Trophoblast cell (in vitro differentiated cells and primary cell): ENCODE results near the gene ZP3.

Experiments used
- DNase-seq, 2 donors: peaks; one replicate each; pipeline ENCODE4 v3.0.0-alpha.2; 2016
- H2AFZ ChIP-seq: 2 replicates; pipeline ENCODE4 v1.6.1; 2013; ENCODE audit warnings: low read length, moderate library complexity, mild to moderate bottlenecking; ENCODE audit not compliant: insufficient read depth, poor library complexity
- H2AK5ac ChIP-seq: 2 replicates; pipeline ENCODE4 v1.6.1; 2013; ENCODE audit warnings: mild to moderate bottlenecking, low read length
- H2BK120ac ChIP-seq: 2 replicates; pipeline ENCODE4 v1.6.1; 2013; ENCODE audit warnings: low read length, mild to moderate bottlenecking, moderate library complexity; ENCODE audit not compliant: insufficient read depth, poor library complexity
- H2BK12ac ChIP-seq: 2 replicates; pipeline ENCODE4 v1.6.1; 2013; ENCODE audit warnings: mild to moderate bottlenecking, low read length, moderate library complexity
- H2BK5ac ChIP-seq: 2 replicates; pipeline ENCODE4 v1.6.1; 2013; ENCODE audit warnings: low read length, low read depth, moderate library complexity, mild to moderate bottlenecking; ENCODE audit not compliant: poor library complexity
- H3K14ac ChIP-seq: 2 replicates; pipeline ENCODE4 v1.6.1; 2013; ENCODE audit warnings: mild to moderate bottlenecking, low read length
- H3K18ac ChIP-seq: 2 replicates; pipeline ENCODE4 v1.6.1; 2013; ENCODE audit warnings: mild to moderate bottlenecking, low read length
- H3K23ac ChIP-seq: 2 replicates; pipeline ENCODE4 v1.6.1; 2013; ENCODE audit warnings: low read length
- H3K27ac ChIP-seq: 2 replicates; pipeline ENCODE4 v1.5.1; 2013; ENCODE audit warnings: low read depth, mild to moderate bottlenecking, inconsistent platforms, low read length, moderate library complexity
- H3K27me3 ChIP-seq: 2 replicates; pipeline ENCODE4 v1.6.1; 2013; ENCODE audit warnings: inconsistent platforms, mild to moderate bottlenecking, low read length, moderate library complexity; ENCODE audit not compliant: insufficient read depth
- H3K36me3 ChIP-seq, 2 experiments: 1 replicate in 1 of 2; 2 replicates in 1 of 2; pipeline ENCODE4 v1.6.1; 2013; ENCODE audit warnings: low read length in 2 of 2, mild to moderate bottlenecking in 2 of 2, moderate library complexity in 1 of 2; ENCODE audit not compliant: insufficient read depth in 2 of 2, control insufficient read depth in 1 of 2
- H3K4ac ChIP-seq: 2 replicates; pipeline ENCODE4 v1.6.1; 2013; ENCODE audit warnings: low read depth, mild to moderate bottlenecking, low read length, moderate library complexity
- H3K4me1 ChIP-seq, 2 experiments: 1 replicate in 1 of 2; 2 replicates in 1 of 2; pipeline ENCODE4 v1.6.1; 2013; ENCODE audit warnings: low read length in 2 of 2, mild to moderate bottlenecking in 2 of 2, moderate library complexity in 1 of 2; ENCODE audit not compliant: insufficient read depth in 2 of 2, control insufficient read depth in 1 of 2
- H3K4me2 ChIP-seq: 2 replicates; pipeline ENCODE4 v1.6.1; 2013; ENCODE audit warnings: inconsistent platforms, mild to moderate bottlenecking, low read length, moderate library complexity
- H3K4me3 ChIP-seq: 2 replicates; pipeline ENCODE4 v1.5.1; 2013; ENCODE audit warnings: mild to moderate bottlenecking, low read depth, low read length, inconsistent platforms
- H3K79me1 ChIP-seq: one replicate; pipeline ENCODE4 v1.6.1; 2013; ENCODE audit warnings: low read length
- H3K79me2 ChIP-seq: 2 replicates; pipeline ENCODE4 v1.6.1; 2013; ENCODE audit warnings: low read length, mild to moderate bottlenecking; ENCODE audit not compliant: control insufficient read depth, insufficient read depth, poor library complexity
- H3K9ac ChIP-seq: 2 replicates; pipeline ENCODE4 v1.6.1; 2013; ENCODE audit warnings: mild to moderate bottlenecking, low read length
- H3K9me3 ChIP-seq: 2 replicates; pipeline ENCODE4 v1.6.1; 2013; ENCODE audit warnings: low read depth, mild to moderate bottlenecking, control low read depth, inconsistent platforms, low read length; ENCODE audit not compliant: insufficient read depth
- H4K12ac ChIP-seq: 2 replicates; pipeline ENCODE4 v1.6.1; 2013; ENCODE audit warnings: low read depth, mild to moderate bottlenecking, low read length, moderate library complexity
- H4K8ac ChIP-seq: 2 replicates; pipeline ENCODE4 v1.6.1; 2013; ENCODE audit warnings: low read depth, mild to moderate bottlenecking, low read length, moderate library complexity
- H4K91ac ChIP-seq: one replicate; pipeline ENCODE4 v1.6.1; 2013; ENCODE audit warnings: low read depth, mild to moderate bottlenecking, low read length, moderate library complexity
- WGBS: extraction: QIAGEN DNeasy Blood & Tissue Kit; methylation state at CpG from one replicate; pipeline ENCODE4 v1.1.7; 2013; ENCODE audit warnings: missing lambda C conversion rate; ENCODE audit not compliant: insufficient read length, insufficient coverage; ENCODE audit errors: extremely low coverage; 5-methylcytosine and 5-hydroxymethylcytosine counted together

ZP3 gene

GRCh38 chr7:76428149-76428823 lies 3.5 kb downstream of the ZP3 start:
- no peak overlapping the region for H3K4me2 ChIP-seq
- no peak overlapping the region for H3K23ac ChIP-seq
- no peaks in the 10 kb centered on the region for H3K36me3 ChIP-seq
- no peak overlapping the region for H3K18ac ChIP-seq
- no peak overlapping the region for H3K9ac ChIP-seq
- WGBS, result no CpG with 5 or more reads among the region's 13 CpGs
- H3K14ac ChIP-seq, result no peak overlapping the region
- H2AK5ac ChIP-seq, result no peak overlapping the region
- H2BK120ac ChIP-seq, result no peak overlapping the region
- H2BK12ac ChIP-seq, result no peak overlapping the region
- H4K91ac ChIP-seq, result no peak overlapping the region
- peaks cover 6% of the 10 kb centered on the region for H3K79me1 ChIP-seq
- no peak overlapping the region for H4K12ac ChIP-seq
- H3K27ac ChIP-seq, result no peak overlapping the region
- H4K8ac ChIP-seq, result no peak overlapping the region
- peak; percentile 88 to 93 for DNase-seq
- H3K4ac ChIP-seq, result no peak overlapping the region
- H3K27me3 ChIP-seq, result no peaks in the 10 kb centered on the region
- no peaks in the 10 kb centered on the region for H3K79me2 ChIP-seq
- H2AFZ ChIP-seq, result no peak overlapping the region
- no peak overlapping the region for H3K4me3 ChIP-seq
- no peaks in the 10 kb centered on the region for H3K9me3 ChIP-seq
- H2BK5ac ChIP-seq, result no peak overlapping the region
- peaks cover 9 to 10% of the 10 kb centered on the region in 2 experiments for H3K4me1 ChIP-seq

- no peaks in the 10 kb centered on the region for H3K27me3 ChIP-seq
- H3K9me3 ChIP-seq, result no peaks in the 10 kb centered on the region
- no peaks in the 10 kb centered on the region for H3K79me2 ChIP-seq
- H2AFZ ChIP-seq, result no peak overlapping the region
- H3K4me2 ChIP-seq, result no peak overlapping the region
- no peak overlapping the region for H2BK120ac ChIP-seq
- no CpG with 5 or more reads among the region's 18 CpGs for WGBS
- H3K23ac ChIP-seq, result no peak overlapping the region
- H4K8ac ChIP-seq, result no peak overlapping the region
- H3K4me1 ChIP-seq, result peaks cover 2 to 4% of the 10 kb centered on the region in 2 experiments
- H3K14ac ChIP-seq, result no peak overlapping the region
- no peak overlapping the region for H4K91ac ChIP-seq
- H2BK5ac ChIP-seq, result no peak overlapping the region
- no peak overlapping the region for H3K9ac ChIP-seq
- H4K12ac ChIP-seq, result no peak overlapping the region
- no peak overlapping the region for H2AK5ac ChIP-seq
- peaks cover 1% of the 10 kb centered on the region for H3K79me1 ChIP-seq
- peak; percentile 71 to 83 for DNase-seq
- H3K36me3 ChIP-seq, result no peaks in the 10 kb centered on the region
- no peak overlapping the region for H2BK12ac ChIP-seq
- H3K4me3 ChIP-seq, result no peak overlapping the region
- no peak overlapping the region for H3K27ac ChIP-seq
- no peak overlapping the region for H3K18ac ChIP-seq
- H3K4ac ChIP-seq, result no peak overlapping the region
Measured at GRCh38 chr7:76428868-76429805, 4.4 kb downstream of the ZP3 start.

GRCh38 chr7:76430211-76430610 lies 5.5 kb downstream of the ZP3 start:
- Histone ChIP-seq H3K14ac (no peak overlapping the region), H3K79me1 (no peaks in the 10 kb centered on the region), H3K23ac (no peak overlapping the region), H3K9me3 (no peaks in the 10 kb centered on the region), H4K12ac (no peak overlapping the region), H3K4me3 (no peak overlapping the region), H2BK5ac (no peak overlapping the region), H4K8ac (no peak overlapping the region), H3K27ac (no peak overlapping the region), H3K18ac (no peak overlapping the region), H3K4ac (no peak overlapping the region), H3K36me3 (peaks cover 0 to 3% of the 10 kb centered on the region in 2 experiments), H2AK5ac (no peak overlapping the region), H4K91ac (no peak overlapping the region), H3K4me1 (no peaks in the 10 kb centered on the region), H2BK12ac (no peak overlapping the region), H3K9ac (no peak overlapping the region), H2BK120ac (no peak overlapping the region), H2AFZ (no peak overlapping the region), H3K4me2 (no peak overlapping the region), H3K27me3 (no peaks in the 10 kb centered on the region), H3K79me2 (no peaks in the 10 kb centered on the region)
- WGBS, result no CpG with 5 or more reads among the region's 9 CpGs
- no peak for DNase-seq

GRCh38 chr7:76430836-76431235 lies 6.1 kb downstream of the ZP3 start:
- no peak overlapping the region for H4K12ac ChIP-seq

More at GRCh38 chr7:76430836-76431235, 6.1 kb downstream of the ZP3 start:
- H3K23ac ChIP-seq, result no peak overlapping the region
- no peak overlapping the region for H3K9ac ChIP-seq
- no peaks in the 10 kb centered on the region for H3K9me3 ChIP-seq
- H2AFZ ChIP-seq, result no peak overlapping the region
- H3K27me3 ChIP-seq, result no peaks in the 10 kb centered on the region
- H4K8ac ChIP-seq, result no peak overlapping the region
- no peak overlapping the region for H3K4ac ChIP-seq
- DNase-seq, result no peak
- H3K79me2 ChIP-seq, result no peaks in the 10 kb centered on the region
- H2BK12ac ChIP-seq, result no peak overlapping the region
- H3K79me1 ChIP-seq, result no peaks in the 10 kb centered on the region
- H3K27ac ChIP-seq, result no peak overlapping the region
- no peak overlapping the region for H2AK5ac ChIP-seq
- no peak overlapping the region for H4K91ac ChIP-seq
- H3K36me3 ChIP-seq, result peaks cover 0 to 3% of the 10 kb centered on the region in 2 experiments
- H3K4me3 ChIP-seq, result no peak overlapping the region
- H3K4me1 ChIP-seq, result no peaks in the 10 kb centered on the region
- no peak overlapping the region for H2BK120ac ChIP-seq
- no peak overlapping the region for H3K18ac ChIP-seq
- H3K4me2 ChIP-seq, result no peak overlapping the region
- H2BK5ac ChIP-seq, result no peak overlapping the region
- no CpG with 5 or more reads among the region's 3 CpGs for WGBS
- H3K14ac ChIP-seq, result no peak overlapping the region
